Activated CD4-positive, alpha-beta T cell treated with anti-CD3 and anti-CD28 coated beads for 36 hours (primary cell): ENCODE data around the gene MOB3B. TPM values are rescaled to one million over a fixed set of nuclear protein-coding genes. Genes with fewer than 3 reads are reported as not detected.
A peak's percentile ranks its signal among the peaks of the same experiment; 100 is the strongest.

Experiments used
- ATAC-seq: fragments of 200-7000 bp; cut with Tn5 transposase; one replicate; pipeline ENCODE4 v1.10.0; 2021; ENCODE audit warnings: mild to moderate bottlenecking, moderate library complexity
- CTCF ChIA-PET: fragments of 350-600 bp; sonication (Branson Sonifier 250); formaldehyde crosslinking; loops from one replicate; lab custom pipeline; 2021; ENCODE audit warnings: antibody characterized with exemption; lab: Charles Lee
- POLR2A ChIA-PET: fragments of 350-600 bp; sonication (Branson Sonifier 250); formaldehyde crosslinking; loops from one replicate; lab custom pipeline; 2021; ENCODE audit warnings: antibody characterized with exemption, inconsistent platforms; lab: Charles Lee
- DNase-seq: peaks from one replicate; pipeline ENCODE4 v3.0.0-alpha.2; 2020
- H3K27ac Mint-ChIP-seq: one replicate; pipeline ENCODE4 v1.8.0; 2021; ENCODE audit warnings: mixed read lengths
- H3K27me3 Mint-ChIP-seq: one replicate; pipeline ENCODE4 v1.8.0; 2021; ENCODE audit warnings: mixed read lengths
- H3K36me3 Mint-ChIP-seq: one replicate; pipeline ENCODE4 v1.8.0; 2021; ENCODE audit warnings: low read depth, mixed read lengths
- H3K4me1 Mint-ChIP-seq: one replicate; pipeline ENCODE4 v1.8.0; 2021; ENCODE audit warnings: mixed read lengths
- H3K4me3 Mint-ChIP-seq: one replicate; pipeline ENCODE4 v1.8.0; 2021; ENCODE audit warnings: mild to moderate bottlenecking, moderate library complexity, mixed read lengths
- H3K9me3 Mint-ChIP-seq: one replicate; pipeline ENCODE4 v1.8.0; 2021; ENCODE audit warnings: low read depth, mixed read lengths
- intact Hi-C, 2 experiments: fragments of 100-400 bp; cut with DNase I in 1 of 2; cut with micrococcal nuclease in 1 of 2; formaldehyde crosslinking; loops; one replicate each; pipeline versions ENCODE4 v1.14.2 to v1.15.1; 2022 to 2024; cut with DNase I, micrococcal nuclease
- total RNA-seq, 2 experiments: library from RNA; stranded (reverse); gene quantifications; one replicate each; pipeline ENCODE4 v1.2.3, GENCODE V29; 2021

Gene MOB3B
- total RNA-seq, 2 experiments from 2014 or later = 0.80 to 0.88 TPM

DNA sequence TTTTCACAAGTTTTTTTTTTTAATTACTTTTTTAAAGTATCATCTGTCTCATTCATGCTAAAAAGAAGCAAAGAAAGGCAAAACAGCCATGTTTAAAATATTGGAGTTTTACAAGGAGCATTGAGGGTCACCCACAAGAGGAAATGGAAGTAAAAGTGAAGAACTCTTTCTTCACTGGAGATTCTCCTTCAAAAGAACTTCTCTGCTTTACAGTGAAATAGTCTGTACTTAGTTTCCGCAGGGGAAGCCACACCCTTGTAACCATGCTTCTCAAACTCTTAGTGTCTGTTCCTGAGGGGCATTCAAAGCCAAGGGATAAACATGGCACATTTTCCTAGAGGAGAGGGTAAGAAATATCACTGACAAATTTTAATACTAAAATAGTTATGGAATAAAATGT lies 35.1 kb upstream of the MOB3B start:
- Mint-ChIP-seq H3K4me1 (peaks cover 33% of the 10 kb centered on the region), H3K27ac (peak overlapping the region; percentile 63), H3K36me3 (peaks cover 32% of the 10 kb centered on the region), H3K9me3 (no peaks in the 10 kb centered on the region), H3K4me3 (no peak overlapping the region), H3K27me3 (no peaks in the 10 kb centered on the region)
- intact Hi-C loops = no loop called here
- ATAC-seq (peak; percentile 47), DNase-seq (no peak)
- ChIA-PET POLR2A (no interaction called here), CTCF (interaction anchor here (1.2 kb wide), 1 partner anchor 12 kb away, joined by 3 read pairs; no protein-coding TSS in a partner anchor)

GRCh38 chr9:27563738-27564430 lies 34.3 kb upstream of the MOB3B start:
- Mint-ChIP-seq H3K27ac (no peak overlapping the region), H3K36me3 (peaks cover 35% of the 10 kb centered on the region), H3K4me3 (no peak overlapping the region), H3K9me3 (no peaks in the 10 kb centered on the region), H3K27me3 (no peaks in the 10 kb centered on the region), H3K4me1 (peaks cover 33% of the 10 kb centered on the region)
- DNase-seq = no peak
- POLR2A ChIA-PET = no interaction called here
- no peak for ATAC-seq
- intact Hi-C loops = no loop called here
- CTCF ChIA-PET = interaction anchor here (0.7 to 1.6 kb wide), 3 partner anchors 16 to 231 kb away, joined by 3 to 5 read pairs (median 3); no protein-coding TSS in a partner anchor

DNA sequence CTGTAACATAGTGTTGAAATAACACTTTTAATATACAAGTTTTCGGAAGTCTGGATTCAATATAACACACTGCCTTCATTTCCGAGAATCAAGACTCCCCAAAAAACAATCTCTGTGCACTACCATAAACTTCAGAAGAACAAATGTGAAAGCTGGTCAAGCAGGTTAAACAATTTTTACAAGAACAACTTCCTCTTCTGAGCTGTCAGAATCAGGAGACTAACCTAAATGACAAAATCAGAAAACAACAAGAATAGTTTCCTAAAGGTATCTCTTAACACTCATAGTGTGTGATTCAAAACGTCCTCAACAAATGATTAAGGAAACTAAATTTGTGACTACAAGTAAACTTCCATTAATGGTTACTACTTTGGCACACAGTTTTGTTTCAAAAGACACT lies 32.1 kb upstream of the MOB3B start:
- Mint-ChIP-seq H3K4me1 (peaks cover 27% of the 10 kb centered on the region), H3K4me3 (no peak overlapping the region), H3K27me3 (no peaks in the 10 kb centered on the region), H3K27ac (peak overlapping the region; percentile 77), H3K36me3 (peaks cover 27% of the 10 kb centered on the region), H3K9me3 (no peaks in the 10 kb centered on the region)
- CTCF ChIA-PET = interaction anchor here (0.6 kb wide), 1 partner anchor 28 kb away, joined by 5 read pairs; no protein-coding TSS in a partner anchor
- intact Hi-C loops = no loop called here
- DNase-seq (no peak), ATAC-seq (peak; percentile 58)
- POLR2A ChIA-PET = interaction anchor here (0.7 kb wide), 1 partner anchor 200 kb away, joined by 3 read pairs; no protein-coding TSS in a partner anchor

DNA sequence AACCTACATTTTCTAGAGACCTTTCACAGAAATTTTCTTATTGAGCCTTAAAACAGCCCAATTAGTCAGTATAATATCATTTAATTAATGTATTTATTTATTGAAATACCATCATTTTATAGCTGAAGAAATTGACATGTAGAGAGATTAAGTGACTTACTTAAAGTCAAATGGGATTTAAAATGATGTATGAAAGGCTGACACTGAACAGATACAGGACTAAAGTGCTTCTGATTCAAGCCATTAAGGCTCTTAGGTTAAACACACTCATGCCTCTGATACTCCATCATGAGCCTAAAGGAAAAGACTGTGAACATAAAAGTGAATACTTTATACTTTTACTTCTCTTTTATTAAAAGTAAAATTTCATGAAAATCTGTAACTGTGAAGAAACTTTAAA lies 30.8 kb upstream of the MOB3B start:
- intact Hi-C loops = no loop called here
- DNase-seq (no peak), ATAC-seq (no peak)
- H3K9me3 Mint-ChIP-seq = no peaks in the 10 kb centered on the region
- peaks cover 20% of the 10 kb centered on the region for H3K4me1 Mint-ChIP-seq
- H3K27me3 Mint-ChIP-seq = no peaks in the 10 kb centered on the region
- H3K27ac Mint-ChIP-seq = no peak overlapping the region
- H3K36me3 Mint-ChIP-seq = peaks cover 19% of the 10 kb centered on the region
- no peak overlapping the region for H3K4me3 Mint-ChIP-seq
- ChIA-PET CTCF (interaction anchor here (1.2 to 2.1 kb wide), 4 partner anchors 13 to 227 kb away, joined by 3 to 6 read pairs (median 4); no protein-coding TSS in a partner anchor), POLR2A (interaction anchor here (1.2 to 1.5 kb wide), 2 partner anchors 11 to 12 kb away, joined by 4 to 6 read pairs; no protein-coding TSS in a partner anchor)

DNA sequence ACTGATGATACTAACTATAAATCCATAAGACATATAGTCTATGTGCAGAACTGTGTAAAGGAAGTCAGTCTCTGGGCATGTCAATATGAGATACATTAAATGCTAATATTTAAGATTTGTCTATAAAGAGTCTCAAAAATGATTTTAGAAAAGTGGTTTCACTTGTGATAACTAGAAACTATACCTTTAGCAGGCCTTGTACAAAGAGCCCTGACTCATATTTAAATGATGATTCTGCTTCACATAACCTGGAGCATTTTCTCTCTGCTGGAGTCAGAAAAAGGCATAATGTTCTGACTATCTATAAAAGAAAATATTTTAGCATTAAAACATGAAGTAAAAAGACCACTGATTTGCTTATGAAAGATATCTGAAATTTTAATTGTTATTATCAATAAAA lies 28.7 kb upstream of the MOB3B start:
- ATAC-seq (no peak), DNase-seq (no peak)
- ChIA-PET CTCF (interaction anchor here (1.2 to 1.9 kb wide), 2 partner anchors 29 to 225 kb away, joined by 3 to 5 read pairs; partner anchors contain the start of gene MOB3B), POLR2A (no interaction called here)
- Mint-ChIP-seq H3K27ac (no peak overlapping the region), H3K9me3 (no peaks in the 10 kb centered on the region), H3K36me3 (peaks cover 18% of the 10 kb centered on the region), H3K27me3 (no peaks in the 10 kb centered on the region), H3K4me3 (no peak overlapping the region), H3K4me1 (peaks cover 3% of the 10 kb centered on the region)
- intact Hi-C loops = no loop called here

GRCh38 chr9:27556470-27556869 lies 26.9 kb upstream of the MOB3B start:
- intact Hi-C loops = no loop called here
- ChIA-PET CTCF (interaction anchor here (0.8 kb wide), 1 partner anchor 12 kb away, joined by 4 read pairs; no protein-coding TSS in a partner anchor), POLR2A (no interaction called here)
- ATAC-seq = no peak
- H3K4me1 Mint-ChIP-seq = no peaks in the 10 kb centered on the region
- H3K27ac Mint-ChIP-seq = no peak overlapping the region
- no peak overlapping the region for H3K4me3 Mint-ChIP-seq
- H3K9me3 Mint-ChIP-seq = no peaks in the 10 kb centered on the region
- DNase-seq = no peak
- no peaks in the 10 kb centered on the region for H3K27me3 Mint-ChIP-seq
- peaks cover 22% of the 10 kb centered on the region for H3K36me3 Mint-ChIP-seq

GRCh38 chr9:27554712-27555111 lies 25.1 kb upstream of the MOB3B start:
- CTCF ChIA-PET = interaction anchor here (0.7 to 1.2 kb wide), 3 partner anchors 15 to 225 kb away, joined by 3 read pairs; no protein-coding TSS in a partner anchor
- Mint-ChIP-seq H3K27ac (no peak overlapping the region), H3K27me3 (no peaks in the 10 kb centered on the region), H3K4me3 (no peak overlapping the region), H3K36me3 (peaks cover 20% of the 10 kb centered on the region), H3K9me3 (no peaks in the 10 kb centered on the region), H3K4me1 (no peaks in the 10 kb centered on the region)
- DNase-seq = no peak
- ATAC-seq = no peak
- intact Hi-C loops = no loop called here
- POLR2A ChIA-PET = no interaction called here

DNA sequence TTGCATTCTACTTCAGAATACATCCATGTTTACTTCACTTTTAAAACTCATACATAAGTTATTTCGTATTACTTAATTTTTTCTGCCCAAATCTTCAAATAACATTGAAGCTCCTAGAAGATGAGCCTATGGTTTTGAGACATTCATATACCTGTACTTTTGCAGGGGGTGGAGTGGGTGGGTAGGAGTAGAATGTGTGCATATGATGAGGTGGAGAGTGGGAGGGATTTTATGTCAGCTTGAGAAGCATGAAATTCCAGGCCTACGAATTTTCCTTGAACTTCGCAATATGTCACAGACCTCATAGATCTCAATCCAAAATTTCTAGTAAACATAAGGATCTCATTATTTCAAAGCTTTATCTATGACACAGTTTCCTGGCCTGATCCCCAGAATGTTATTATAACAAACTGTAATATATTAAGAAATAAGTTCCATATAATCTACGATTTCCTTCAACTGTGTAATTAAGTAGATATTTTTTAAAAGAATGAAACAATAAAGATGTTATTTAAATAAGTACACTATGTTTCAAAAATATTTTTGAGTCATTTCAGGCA lies 19.7 kb upstream of the MOB3B start:
- DNase-seq (no peak), ATAC-seq (no peak)
- Mint-ChIP-seq H3K4me3 (no peak overlapping the region), H3K9me3 (no peaks in the 10 kb centered on the region), H3K4me1 (no peaks in the 10 kb centered on the region), H3K27me3 (no peaks in the 10 kb centered on the region), H3K27ac (no peak overlapping the region), H3K36me3 (peaks cover 18% of the 10 kb centered on the region)
- intact Hi-C loops = no loop called here
- POLR2A ChIA-PET = no interaction called here
- CTCF ChIA-PET = interaction anchor here (0.7 to 1.3 kb wide), 3 partner anchors 74 to 217 kb away, joined by 3 to 5 read pairs (median 3); no protein-coding TSS in a partner anchor

DNA sequence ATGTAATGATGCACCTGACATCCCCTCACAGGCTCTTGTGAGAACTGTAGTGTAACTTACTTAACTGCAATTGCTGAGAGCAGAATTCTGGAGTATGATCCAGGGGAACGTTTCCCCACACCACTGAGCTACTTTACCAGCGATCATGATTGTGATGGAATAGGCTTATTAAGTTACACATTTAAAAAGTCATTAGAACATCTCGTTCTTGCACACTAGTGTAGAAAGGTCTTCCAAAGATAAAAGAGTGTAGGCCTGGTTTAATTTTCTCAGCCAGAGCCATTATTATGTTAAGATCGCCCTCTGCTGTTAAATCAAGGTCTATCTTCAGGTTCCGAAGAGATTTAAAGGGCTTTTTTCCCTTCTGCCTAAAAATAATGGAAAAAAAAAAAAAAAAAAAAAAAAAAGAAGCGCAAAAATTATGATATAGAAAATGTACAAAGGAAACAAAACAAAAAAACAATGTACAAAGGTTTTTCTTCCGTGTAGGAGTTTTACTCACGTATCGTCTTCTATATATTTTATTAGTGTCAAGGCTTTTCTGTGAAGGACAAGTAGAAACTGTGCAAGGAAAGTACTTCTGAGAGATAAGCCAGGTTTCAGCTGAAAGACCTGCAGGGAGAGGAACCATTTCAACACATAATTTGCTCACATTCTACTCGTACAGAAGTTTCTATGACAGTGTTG lies 18.6 kb upstream of the MOB3B start:
- intact Hi-C loops = loop anchor here (1.0 kb wide), 1 partner anchor 215 kb away; no protein-coding TSS in a partner anchor
- Mint-ChIP-seq H3K36me3 (peaks cover 15% of the 10 kb centered on the region), H3K27ac (no peak overlapping the region), H3K4me1 (no peaks in the 10 kb centered on the region), H3K9me3 (no peaks in the 10 kb centered on the region), H3K4me3 (no peak overlapping the region), H3K27me3 (no peaks in the 10 kb centered on the region)
- ChIA-PET CTCF (interaction anchor here (1.1 to 4.0 kb wide), 5 partner anchors 11 to 216 kb away, joined by 3 to 32 read pairs (median 4); no protein-coding TSS in a partner anchor), POLR2A (no interaction called here)
- no peak for DNase-seq
- no peak for ATAC-seq

GRCh38 chr9:27545471-27545870 lies 15.9 kb upstream of the MOB3B start:
- Mint-ChIP-seq H3K4me1 (no peaks in the 10 kb centered on the region), H3K27me3 (no peaks in the 10 kb centered on the region), H3K4me3 (no peak overlapping the region), H3K36me3 (peaks cover 15% of the 10 kb centered on the region), H3K27ac (no peak overlapping the region), H3K9me3 (no peaks in the 10 kb centered on the region)
- intact Hi-C loops = loop anchor here in 1 of 2 experiments (1.0 kb wide), 1 partner anchor 12 kb away; no protein-coding TSS in a partner anchor
- ChIA-PET CTCF (interaction anchor here (1.3 to 4.0 kb wide), 4 partner anchors 9 to 213 kb away, joined by 4 to 32 read pairs (median 5); no protein-coding TSS in a partner anchor), POLR2A (no interaction called here)
- ATAC-seq (no peak), DNase-seq (no peak)

- no peak overlapping the region for H3K4me3 Mint-ChIP-seq
- ChIA-PET CTCF (no interaction called here), POLR2A (no interaction called here)
- peaks cover 13% of the 10 kb centered on the region for H3K36me3 Mint-ChIP-seq
- H3K9me3 Mint-ChIP-seq = no peaks in the 10 kb centered on the region
- no peak overlapping the region for H3K27ac Mint-ChIP-seq
- no peaks in the 10 kb centered on the region for H3K4me1 Mint-ChIP-seq
- no peak for DNase-seq
- intact Hi-C loops = no loop called here
- no peak for ATAC-seq
- H3K27me3 Mint-ChIP-seq = no peaks in the 10 kb centered on the region
Measured at GRCh38 chr9:27542508-27542907, 12.9 kb upstream of the MOB3B start.
